Fibroblast of upper back skin (primary cell): ENCODE measurements around the gene MYCBPAP.
A peak's percentile ranks its signal among the peaks of the same experiment; 100 is the strongest.

Experiments used
- DNase-seq: peaks from one replicate; pipeline ENCODE4 v3.0.0-alpha.2; 2013

MYCBPAP gene, protein sequence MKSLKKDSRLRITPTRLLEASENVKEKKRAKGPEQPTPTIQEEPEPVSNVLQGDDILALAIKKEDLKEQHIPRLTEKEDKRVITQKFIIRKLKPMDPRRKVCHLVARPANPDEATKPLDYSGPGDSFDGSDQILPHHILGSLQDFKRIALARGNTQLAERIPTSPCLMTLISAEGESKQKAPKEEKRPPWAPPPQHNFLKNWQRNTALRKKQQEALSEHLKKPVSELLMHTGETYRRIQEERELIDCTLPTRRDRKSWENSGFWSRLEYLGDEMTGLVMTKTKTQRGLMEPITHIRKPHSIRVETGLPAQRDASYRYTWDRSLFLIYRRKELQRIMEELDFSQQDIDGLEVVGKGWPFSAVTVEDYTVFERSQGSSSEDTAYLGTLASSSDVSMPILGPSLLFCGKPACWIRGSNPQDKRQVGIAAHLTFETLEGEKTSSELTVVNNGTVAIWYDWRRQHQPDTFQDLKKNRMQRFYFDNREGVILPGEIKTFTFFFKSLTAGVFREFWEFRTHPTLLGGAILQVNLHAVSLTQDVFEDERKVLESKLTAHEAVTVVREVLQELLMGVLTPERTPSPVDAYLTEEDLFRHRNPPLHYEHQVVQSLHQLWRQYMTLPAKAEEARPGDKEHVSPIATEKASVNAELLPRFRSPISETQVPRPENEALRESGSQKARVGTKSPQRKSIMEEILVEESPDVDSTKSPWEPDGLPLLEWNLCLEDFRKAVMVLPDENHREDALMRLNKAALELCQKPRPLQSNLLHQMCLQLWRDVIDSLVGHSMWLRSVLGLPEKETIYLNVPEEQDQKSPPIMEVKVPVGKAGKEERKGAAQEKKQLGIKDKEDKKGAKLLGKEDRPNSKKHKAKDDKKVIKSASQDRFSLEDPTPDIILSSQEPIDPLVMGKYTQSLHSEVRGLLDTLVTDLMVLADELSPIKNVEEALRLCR

DNA sequence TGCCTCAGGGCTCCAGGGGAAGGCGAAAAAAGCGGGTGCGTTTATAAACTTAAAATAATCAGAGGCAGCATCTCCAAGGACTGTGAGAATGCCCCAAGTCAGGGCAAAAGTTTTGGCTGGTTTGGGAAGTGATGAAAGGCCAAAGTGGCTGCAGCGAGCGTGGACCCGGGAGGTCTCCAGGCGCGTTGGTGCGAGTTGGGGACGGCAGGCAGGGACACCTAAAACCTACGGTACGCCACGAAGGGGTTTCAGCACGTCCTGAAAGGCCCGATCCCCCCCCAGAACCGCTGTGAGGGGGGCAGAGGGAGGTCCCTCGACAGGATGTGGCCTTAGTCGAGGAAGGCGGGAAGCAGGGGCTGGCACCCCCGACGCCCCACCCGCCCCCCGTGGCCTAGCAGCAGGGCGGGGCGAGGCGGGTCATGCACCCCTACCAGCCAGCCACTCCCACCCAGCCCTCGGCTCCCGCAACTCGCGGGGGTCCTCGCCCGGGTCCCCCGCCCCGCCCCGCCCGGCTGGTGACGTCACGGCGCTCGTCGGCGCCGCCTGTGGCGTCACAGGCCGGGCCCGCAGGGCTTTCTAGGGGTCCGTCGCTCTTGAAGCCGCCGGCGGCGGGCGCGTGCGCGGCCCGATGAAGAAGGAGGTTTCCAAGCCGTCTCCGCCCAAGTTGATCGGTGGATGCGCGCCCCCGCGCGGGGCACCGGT, at the start of gene MYCBPAP:
Gene MYCBPAP (plus strand): TSS at position 569 of the 702 bp plus-strand sequence. CDS start 236 bp downstream, outside the sequence.
- DNase-seq, result peak; percentile 75

DNA sequence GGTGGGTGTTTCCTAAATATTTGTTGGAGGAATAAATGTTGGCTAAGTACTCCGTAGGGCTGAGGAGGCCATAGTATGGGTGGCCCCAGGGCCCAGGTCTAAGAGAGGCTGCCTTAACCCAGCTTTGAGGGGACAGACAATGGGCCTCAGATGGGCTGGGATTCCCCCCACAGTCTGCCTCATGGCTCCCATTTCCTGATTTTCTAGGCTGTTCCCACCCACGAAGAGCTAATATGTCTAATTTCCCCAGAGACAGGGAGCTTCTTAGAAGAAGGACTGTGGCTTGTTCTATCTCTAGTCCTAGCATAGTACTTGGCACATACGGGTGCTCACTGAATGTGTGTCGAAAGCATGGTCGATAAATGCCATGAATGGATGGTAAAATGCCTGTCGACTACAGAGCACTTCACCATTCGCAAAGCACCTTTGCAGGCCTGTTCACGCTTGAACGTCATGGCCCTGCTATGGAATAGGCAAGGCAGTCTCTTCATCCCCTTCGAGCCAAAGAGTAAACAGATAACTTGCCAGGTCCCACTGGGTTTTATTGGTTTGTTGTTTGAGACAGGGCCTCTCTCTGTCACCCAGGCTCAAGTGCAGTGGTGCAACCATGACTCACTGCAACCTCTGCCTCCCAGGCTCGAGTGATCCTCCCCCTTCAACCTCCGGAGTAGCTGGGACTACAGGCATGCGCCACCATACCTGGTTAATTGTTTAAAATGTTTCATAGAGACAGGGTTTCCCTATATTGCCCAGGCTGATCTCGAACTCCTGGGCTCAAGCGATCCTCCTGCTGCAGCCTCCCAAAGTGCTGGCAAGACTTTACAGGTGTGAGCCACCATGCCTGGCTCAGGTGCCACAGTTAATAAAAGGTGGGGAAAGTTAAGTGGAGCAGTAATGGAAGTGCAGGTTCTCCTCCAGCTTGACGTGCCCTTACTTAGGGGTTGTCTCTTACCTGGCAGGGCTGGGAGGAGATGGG, 49.2 kb upstream of the MYCBPAP start:
- no peak for DNase-seq

DNA sequence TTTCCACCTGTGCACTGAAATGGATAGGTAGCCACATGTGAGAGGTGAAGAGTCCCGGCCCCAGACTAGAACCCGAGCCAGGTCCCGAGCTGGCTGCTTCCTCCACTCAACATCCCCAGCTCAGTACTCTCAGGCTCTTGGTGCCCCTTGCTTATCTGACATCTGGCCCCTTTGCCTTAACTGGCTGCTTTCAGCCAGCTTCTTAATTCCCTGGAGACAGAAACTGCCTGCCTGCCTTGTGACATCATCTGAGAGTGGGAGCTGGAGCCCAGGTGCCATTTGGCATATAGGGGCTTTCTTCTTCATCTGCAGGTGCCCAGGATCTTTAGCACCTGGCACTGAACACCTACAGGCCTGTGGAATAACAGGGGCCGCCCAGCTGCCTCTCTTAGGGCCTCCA, 48.5 kb upstream of the MYCBPAP start:
- no peak for DNase-seq

DNA sequence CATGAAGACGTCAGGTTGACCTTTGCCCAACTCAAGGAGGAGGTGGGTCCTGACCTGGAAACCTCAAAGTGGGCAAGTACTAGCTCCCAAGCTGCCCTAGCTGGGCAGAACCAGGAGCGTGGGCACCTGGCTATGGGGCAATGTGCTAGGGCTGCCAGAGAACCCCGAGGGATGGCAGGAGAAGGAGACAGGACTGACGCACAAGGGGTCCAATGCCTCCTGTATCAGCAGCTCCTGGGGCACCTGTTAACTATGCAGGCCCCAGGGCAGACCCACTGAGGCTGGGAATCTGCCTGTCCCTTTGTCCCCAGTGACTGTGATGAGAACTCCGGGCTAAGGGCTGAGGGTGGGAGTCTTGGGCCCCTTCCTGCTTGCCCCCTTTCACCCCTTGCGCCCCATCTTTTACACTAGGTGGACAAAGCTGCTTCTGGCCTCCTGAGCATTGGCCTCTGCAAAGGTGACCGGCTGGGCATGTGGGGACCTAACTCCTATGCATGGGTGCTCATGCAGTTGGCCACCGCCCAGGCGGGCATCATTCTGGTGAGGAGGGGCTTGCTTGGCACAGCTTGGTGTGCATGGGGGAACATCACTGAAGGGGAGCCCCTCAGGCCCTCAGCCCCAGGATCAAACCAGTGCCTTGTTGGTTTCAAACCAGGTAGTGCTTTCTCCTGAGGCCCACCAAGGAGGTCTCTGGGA, 47.3 kb upstream of the MYCBPAP start:
- DNase-seq, result no peak

DNA sequence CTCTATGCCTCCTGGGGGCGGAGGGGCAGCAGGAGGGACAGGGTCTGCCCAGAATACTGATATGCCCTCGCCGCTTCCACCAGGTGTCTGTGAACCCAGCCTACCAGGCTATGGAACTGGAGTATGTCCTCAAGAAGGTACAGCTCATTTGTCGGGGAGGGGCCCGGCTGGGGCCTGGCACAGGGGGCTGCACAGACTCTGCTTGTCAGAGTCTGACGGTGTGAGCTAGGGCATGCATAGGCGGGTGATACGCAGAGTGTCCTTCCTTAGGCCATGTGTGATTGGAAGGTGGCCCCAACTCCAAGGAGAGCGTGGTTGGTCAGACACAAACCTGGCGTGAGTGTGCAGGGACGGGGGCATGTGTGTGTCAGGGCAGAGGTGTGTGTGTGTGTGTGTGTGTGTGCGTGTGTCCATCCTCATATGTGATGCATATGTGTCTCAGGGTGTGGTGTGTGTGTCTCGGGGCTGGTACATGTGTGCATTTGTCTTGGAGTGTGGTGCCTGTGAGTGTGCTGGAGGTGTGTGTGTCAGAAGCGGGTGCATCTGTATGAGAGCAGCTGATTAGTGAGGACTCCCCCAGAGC, 46.6 kb upstream of the MYCBPAP start:
- no peak for DNase-seq

DNA sequence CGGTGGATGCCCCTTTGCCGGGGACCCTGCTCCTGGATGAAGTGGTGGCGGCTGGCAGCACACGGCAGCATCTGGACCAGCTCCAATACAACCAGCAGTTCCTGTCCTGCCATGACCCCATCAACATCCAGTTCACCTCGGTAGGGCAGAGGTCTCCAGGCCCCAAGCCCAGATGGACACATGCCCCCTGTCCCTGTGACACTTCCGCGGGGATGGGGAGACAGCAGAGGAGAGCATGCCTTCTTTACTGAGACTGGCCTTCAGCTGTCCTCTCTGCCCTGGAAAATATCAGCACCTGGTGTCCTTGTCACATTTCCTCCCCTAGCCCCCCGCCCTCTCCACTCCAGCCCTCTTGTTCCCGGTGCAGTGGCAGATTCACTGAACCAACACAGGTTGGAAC, 45.8 kb upstream of the MYCBPAP start:
- no peak for DNase-seq

DNA sequence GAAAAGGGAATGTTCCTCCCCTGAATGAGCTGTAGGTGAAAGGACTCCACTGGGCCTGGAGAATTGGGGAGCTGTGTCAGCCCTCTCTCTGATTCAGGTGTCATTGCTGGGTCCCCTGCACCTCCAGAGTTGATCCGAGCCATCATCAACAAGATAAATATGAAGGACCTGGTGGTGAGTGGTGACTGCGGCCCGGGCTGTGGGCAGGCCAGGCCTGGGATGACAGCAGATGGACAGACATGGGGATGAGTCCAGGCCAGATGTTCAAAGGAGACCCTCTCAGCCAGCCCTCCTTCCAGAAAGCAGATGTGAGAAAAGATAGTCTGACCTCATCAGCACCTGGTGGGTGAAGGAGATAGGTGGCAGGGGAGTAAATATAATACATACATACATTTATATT, 44.1 kb upstream of the MYCBPAP start:
- no peak for DNase-seq

DNA sequence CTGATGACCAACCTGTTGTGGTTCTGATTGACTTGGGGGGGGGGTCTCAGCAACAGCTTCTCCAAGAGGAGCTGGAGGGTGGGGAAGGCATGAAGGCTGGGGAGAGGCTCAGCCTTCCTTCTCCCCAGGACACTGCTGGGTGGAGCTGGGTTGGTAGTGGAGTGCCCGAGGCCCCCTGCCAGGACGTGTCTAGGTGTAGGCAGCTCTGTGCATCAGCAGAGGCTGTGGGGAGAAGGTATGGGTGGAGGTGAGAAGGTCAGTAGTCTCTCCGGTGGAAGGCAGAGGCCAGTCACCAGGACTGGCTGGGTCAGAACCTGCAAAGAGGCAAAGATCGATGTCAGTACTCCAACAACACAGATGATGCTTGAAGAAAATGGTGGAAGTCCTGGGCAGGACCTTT, 43.5 kb upstream of the MYCBPAP start:
- no peak for DNase-seq

DNA sequence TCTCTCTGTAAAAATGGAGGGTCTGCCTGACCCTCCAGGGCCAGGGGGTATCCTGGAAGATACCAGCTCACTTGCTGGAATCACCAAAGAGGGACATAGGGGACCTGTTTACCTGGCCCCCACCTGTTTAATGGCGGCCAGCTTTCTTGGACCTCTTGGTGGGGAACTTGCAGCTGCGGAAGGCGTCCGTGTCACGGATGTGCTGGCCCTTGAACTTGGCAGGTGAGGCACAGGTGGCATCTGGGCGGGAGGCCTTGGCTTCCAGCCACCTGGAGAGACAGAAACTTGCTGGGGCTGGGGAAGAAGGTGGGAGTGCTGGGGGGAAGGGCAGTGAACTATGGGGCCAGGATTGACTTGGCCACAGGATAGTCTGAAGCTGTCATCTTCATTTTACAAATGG, 43.1 kb upstream of the MYCBPAP start:
- no peak for DNase-seq

DNA sequence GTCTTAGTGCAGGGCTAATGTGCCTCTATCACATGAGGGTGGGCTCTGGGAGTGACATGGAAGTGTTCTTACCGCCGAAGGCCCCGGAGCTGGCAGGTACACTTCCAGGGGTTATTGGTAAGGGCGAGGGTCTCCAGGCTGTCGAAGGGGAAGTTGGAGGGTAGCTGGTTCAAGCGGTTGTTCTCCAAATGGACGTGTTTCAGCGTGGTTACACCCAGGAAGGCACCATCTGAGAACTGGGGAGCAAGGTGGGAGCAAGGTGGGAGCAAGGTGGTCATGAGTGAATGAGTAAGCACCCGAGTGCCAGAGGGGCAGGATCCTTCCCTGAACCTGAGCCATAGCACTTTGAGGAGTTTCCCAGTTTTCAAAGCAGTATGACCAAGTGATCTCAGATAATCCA, 42.6 kb upstream of the MYCBPAP start:
- no peak for DNase-seq

DNA sequence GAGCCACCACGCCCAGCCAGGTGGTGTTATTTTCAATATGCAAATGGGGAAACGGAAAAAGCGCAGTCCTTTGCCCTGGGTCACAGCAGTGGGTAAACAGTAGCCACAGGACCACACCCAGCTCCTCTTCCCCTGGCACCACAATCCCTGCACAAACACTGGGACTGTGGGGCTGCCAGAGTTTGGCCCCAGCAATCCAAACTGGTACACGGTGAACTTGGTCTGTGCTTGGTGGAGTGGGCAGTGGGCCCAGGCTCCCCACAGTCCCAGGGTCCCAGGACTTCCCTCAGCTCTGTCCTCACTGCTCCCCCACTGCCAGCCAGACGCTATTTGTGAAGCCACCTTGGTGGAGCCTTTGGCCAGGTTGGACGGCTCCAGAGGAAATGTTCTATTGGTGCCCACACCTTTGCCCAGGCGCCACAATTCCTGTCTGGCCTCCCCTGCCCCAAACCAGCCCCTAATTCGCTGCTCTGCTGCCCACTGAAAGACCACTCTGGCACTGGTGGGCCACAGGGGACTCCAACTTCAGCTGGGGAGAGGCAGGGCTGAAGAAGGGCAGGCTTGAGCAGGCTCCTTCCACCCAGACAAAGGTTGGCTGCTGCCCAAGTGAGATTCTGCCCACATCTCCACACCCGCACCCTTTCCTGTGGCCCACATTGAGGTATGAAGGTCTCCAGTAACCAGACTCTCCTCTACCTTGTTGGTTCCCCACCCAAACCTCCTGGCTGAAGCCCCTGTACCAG, 41.7 kb upstream of the MYCBPAP start:
- no peak for DNase-seq

DNA sequence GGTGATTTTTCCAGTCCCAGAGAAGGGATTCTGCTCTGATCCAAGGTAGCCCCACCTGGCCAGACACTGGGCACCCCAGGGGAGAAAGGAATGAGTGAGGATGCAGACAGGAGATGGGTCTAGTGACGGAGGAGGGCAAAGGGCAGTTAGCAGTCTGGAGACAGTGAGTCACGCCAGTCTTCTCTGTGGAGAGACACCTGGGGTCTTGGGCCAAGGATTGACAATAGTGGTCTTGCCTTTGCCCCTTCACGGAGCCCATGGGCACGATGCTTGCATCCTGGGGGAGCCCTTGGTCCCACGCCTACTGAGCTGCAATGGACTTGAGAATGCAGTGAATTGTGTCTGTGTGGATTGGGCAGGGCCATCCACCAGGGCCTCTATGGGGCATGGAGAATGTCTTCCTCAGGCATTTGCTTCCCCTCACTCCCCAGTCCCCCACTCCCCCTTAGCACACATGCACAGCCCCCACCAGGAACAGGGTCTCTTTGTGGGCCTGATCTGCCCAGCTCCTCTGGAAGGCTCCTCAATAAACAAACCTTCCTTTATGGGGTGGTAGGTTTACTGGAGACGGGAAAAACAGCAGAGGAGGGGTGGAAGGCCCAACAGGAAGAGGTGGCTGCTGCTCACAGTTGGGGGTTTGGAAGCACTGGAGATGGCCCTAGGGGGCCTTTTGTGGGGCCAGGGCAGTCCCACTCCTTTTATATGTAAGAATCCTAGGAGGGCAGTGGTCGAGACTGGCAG, 41.0 kb upstream of the MYCBPAP start:
- DNase-seq, result no peak

DNA sequence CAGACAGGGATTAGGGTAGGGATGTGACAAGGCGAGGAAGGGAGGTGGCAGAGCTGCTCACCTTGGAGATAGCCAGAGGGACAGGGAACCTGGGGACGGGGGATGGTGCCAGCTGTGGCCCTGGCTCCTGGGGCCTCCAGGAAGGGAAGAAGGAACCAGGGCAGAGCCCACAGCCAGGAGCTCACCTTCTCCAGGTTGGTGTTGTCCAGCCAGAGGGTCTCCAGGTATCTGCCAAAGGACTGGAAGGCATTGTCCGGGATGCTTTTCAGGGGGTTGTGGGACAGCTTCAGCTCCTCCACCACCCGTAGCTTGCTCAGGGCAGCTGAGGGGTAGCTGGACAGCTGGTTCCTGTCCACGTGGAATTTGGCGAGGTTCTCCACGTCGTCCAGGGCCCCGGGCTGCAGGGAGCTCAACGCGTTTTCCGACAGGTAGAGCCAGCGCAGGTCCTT, 40.4 kb upstream of the MYCBPAP start:
- no peak for DNase-seq

DNA sequence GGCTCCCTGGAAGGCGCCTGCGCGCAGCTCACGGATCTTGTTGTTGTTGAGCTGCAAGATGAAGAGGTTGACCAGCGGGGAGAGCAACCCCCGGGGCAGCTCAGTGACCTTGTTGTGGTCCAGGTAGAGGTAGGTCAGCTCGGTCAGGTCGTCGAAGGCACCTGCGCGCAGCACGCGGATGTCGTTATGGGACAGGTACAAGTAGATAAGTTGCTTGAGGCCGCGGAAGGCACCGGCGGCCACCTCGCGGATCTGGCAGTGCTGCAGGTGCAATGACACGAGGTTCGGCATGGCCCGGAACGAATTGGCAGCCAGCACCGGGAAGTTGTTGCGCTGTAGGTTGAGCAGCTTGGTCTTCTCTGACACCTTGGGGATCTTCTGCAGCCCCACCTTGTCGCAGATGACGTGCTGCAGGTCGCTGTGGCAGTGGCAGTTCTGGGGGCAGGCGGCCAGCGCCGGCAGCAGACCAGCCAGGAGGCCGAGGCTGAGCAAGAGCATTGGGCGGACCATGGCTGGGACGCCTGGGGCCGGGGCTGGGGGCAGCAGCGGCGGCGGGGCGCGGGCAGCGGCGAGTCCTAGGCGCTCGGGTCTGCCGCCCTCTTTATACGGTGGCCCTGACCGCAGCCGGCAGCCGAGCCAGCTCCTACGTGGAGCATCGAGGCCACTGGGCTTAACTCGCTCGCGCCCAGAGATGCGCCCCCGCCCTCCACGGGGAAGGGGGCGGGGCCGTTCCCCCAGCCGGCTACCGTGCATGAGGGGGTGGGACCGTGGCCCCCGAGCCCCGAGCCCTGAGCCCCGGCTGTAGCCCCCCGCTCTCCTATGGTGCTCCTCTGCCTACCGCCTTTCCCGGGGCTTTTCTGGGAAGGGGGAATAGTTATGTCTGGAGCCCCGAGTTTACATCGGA, 39.7 kb upstream of the MYCBPAP start, which contains the start of gene CHAD:
Gene CHAD (minus strand): TSS at position 577 of the 904 bp plus-strand sequence. CDS start 67 bp downstream, at position 510.
- DNase-seq, result no peak

DNA sequence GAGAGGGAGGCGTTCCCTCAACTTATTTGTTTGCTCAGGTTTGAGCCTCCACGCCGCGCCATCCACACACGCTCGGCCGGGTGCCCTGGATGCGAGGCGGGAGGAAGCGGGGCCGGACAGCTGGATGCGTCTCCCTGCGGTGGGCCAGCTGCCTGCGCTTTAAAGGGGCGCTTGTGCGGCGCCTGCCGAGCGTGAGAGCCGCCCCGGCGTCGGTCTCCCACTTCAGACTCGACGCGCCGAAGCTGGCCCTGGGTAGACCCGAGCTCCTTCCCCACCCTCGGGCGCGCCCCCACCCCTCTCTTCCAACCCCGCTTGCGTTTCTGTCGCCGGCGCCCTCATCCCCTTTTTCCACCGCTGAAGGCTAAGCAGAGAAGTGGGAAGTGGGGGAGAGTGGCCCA, 39.0 kb upstream of the MYCBPAP start:
- DNase-seq, result no peak

DNA sequence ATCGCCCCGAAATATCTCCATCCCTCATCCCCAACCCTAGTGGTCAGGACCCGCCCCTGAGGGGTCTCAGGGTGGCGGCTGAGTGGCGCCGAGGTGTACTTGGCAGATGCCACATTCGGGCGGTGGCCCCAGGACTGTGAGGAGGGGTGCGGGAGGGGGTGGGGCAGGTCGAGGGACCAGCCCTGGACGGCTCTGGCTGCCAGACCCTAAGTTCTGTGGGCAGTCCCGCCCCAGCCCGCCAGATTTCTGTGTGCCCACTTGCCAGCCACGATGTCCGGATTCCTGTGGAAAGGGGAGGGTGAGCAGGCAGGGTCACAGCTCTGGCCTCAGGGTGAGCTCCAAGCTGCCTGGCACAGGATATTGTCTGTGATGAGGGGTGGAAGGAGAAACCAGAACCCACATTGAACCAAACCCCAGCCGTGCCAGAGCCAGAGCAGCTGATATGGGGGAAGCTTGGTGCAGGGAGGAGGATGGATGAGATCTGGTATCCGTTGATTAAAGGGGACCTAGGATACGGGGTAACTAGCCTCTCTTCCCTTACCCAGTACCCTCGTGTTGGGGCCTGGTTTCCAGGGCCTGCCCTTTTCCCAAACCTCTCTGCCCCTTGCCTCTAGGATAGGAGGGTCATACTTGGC, 38.5 kb upstream of the MYCBPAP start:
- DNase-seq, result no peak

DNA sequence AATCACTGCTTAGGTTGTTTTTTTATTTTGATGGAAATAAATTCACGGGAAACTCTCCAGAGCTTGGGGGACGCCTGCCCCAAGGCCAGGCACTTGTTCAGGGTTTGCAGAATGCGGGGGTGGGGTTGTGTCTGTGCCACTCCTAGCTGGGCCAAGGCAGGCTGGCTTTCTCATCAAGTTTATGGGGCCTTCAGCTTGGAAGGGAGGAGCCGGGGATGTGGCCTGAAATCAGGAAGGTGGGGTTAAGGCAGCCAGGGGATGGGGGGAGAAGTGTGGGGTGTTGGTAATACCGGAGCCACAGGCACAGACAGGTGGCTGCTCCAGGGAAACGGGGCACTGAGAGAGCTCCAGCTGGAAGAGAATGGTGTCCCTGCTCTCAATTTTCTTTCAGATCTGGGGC, 37.8 kb upstream of the MYCBPAP start:
- no peak for DNase-seq
